Measurements from ENCODE around the gene CCDC57. TPM values are rescaled to one million over a fixed set of nuclear protein-coding genes. Genes with fewer than 3 reads are reported as not detected.

The CCDC57 gene
- total RNA-seq, 1 experiment from 2014 or later = 31.0 TPM

GRCh38 chr17:82258555-82258954 is 45.9 kb upstream of the CCDC57 start:
- Histone ChIP-seq H3K4me3 (ENCODE audit: low read depth, low read length) (no peak overlapping the region), H3K4me1 (no peaks in the 10 kb centered on the region), H3K36me3 (ENCODE audit: control insufficient read depth, insufficient read depth, low read length) (peaks cover 15% of the 10 kb centered on the region), H3K27me3 (replicated peaks; ENCODE audit: control insufficient read depth, insufficient read depth, low read length) (no peaks in the 10 kb centered on the region), H3K9me3 (no peaks in the 10 kb centered on the region; the same call in 1 of the 2 replicates)
- Mint-ChIP-seq H3K4me1 (ENCODE audit: low read depth, unreplicated experiment) (peaks cover 6% of the 10 kb centered on the region), H3K27me3 (ENCODE audit: insufficient read depth, unreplicated experiment) (no peaks in the 10 kb centered on the region), H3K9me3 (ENCODE audit: unreplicated experiment) (no peaks in the 10 kb centered on the region), H3K27ac (ENCODE audit: unreplicated experiment) (no peak overlapping the region), H3K4me3 (ENCODE audit: unreplicated experiment) (no peak overlapping the region), H3K36me3 (ENCODE audit: insufficient read depth, unreplicated experiment) (peaks cover 86% of the 10 kb centered on the region)
- no peak for DNase-seq
- no TSS peak for BruUV-seq (replicated peaks)
- intact Hi-C loops (cut with micrococcal nuclease; ENCODE audit: unreplicated experiment) = no loop called here
- CTCF ChIA-PET = interaction anchor here (1.4 kb wide), 1 partner anchor 52 kb away, joined by 3 read pairs; no protein-coding TSS in a partner anchor
- no peak for TF ChIP-seq CTCF (IDR thresholded peaks at IDR 0.05; ENCODE audit: insufficient read depth in 1 of 2, low read depth in 1 of 2, low read length in 1 of 2, severe bottlenecking in 1 of 2, unreplicated experiment in 1 of 2)
- POLR2A ChIA-PET = no interaction called here

GRCh38 chr17:82257473-82257872 is 44.8 kb upstream of the CCDC57 start:
- Mint-ChIP-seq H3K27me3 (ENCODE audit: insufficient read depth, unreplicated experiment) (no peaks in the 10 kb centered on the region), H3K4me3 (ENCODE audit: unreplicated experiment) (no peak overlapping the region), H3K4me1 (ENCODE audit: low read depth, unreplicated experiment) (peaks cover 6% of the 10 kb centered on the region), H3K27ac (ENCODE audit: unreplicated experiment) (no peak overlapping the region), H3K36me3 (ENCODE audit: insufficient read depth, unreplicated experiment) (peaks cover 86% of the 10 kb centered on the region), H3K9me3 (ENCODE audit: unreplicated experiment) (no peaks in the 10 kb centered on the region)
- TF ChIP-seq CTCF (IDR thresholded peaks at IDR 0.05; ENCODE audit: insufficient read depth in 1 of 2, low read depth in 1 of 2, low read length in 1 of 2, severe bottlenecking in 1 of 2, unreplicated experiment in 1 of 2) = no peak
- H3K36me3 ChIP-seq (ENCODE audit: control insufficient read depth, insufficient read depth, low read length) = peaks cover 20% of the 10 kb centered on the region
- no TSS peak for BruUV-seq (replicated peaks)
- H3K27me3 ChIP-seq (replicated peaks; ENCODE audit: control insufficient read depth, insufficient read depth, low read length) = no peaks in the 10 kb centered on the region
- peak in 1 of 2 experiments; percentile 59 for DNase-seq
- no peaks in the 10 kb centered on the region; the same call in 1 of the 2 replicates for H3K9me3 ChIP-seq
- H3K4me1 ChIP-seq = no peaks in the 10 kb centered on the region
- CTCF ChIA-PET = interaction anchor here (1.4 kb wide), 1 partner anchor 51 kb away, joined by 3 read pairs; no protein-coding TSS in a partner anchor
- POLR2A ChIA-PET = no interaction called here
- intact Hi-C loops (cut with micrococcal nuclease; ENCODE audit: unreplicated experiment) = no loop called here
- no peak overlapping the region for H3K4me3 ChIP-seq (ENCODE audit: low read depth, low read length)

GRCh38 chr17:82256242-82256885 is 43.7 kb upstream of the CCDC57 start:
- intact Hi-C loops (cut with micrococcal nuclease; ENCODE audit: unreplicated experiment) = no loop called here
- H3K27me3 Mint-ChIP-seq (ENCODE audit: insufficient read depth, unreplicated experiment) = no peaks in the 10 kb centered on the region
- POLR2A ChIA-PET = interaction anchor here (0.6 kb wide), 1 partner anchor 76 kb away, joined by 3 read pairs; no protein-coding TSS in a partner anchor
- no peak overlapping the region for H3K27ac Mint-ChIP-seq (ENCODE audit: unreplicated experiment)
- peaks cover 6% of the 10 kb centered on the region for H3K4me1 Mint-ChIP-seq (ENCODE audit: low read depth, unreplicated experiment)
- no peaks in the 10 kb centered on the region for H3K27me3 ChIP-seq (replicated peaks; ENCODE audit: control insufficient read depth, insufficient read depth, low read length)
- BruUV-seq (replicated peaks) = no TSS peak
- no peak for TF ChIP-seq CTCF (IDR thresholded peaks at IDR 0.05; ENCODE audit: insufficient read depth in 1 of 2, low read depth in 1 of 2, low read length in 1 of 2, severe bottlenecking in 1 of 2, unreplicated experiment in 1 of 2)
- peaks cover 86% of the 10 kb centered on the region for H3K36me3 Mint-ChIP-seq (ENCODE audit: insufficient read depth, unreplicated experiment)
- CTCF ChIA-PET = interaction anchor here (0.6 kb wide), 1 partner anchor 36 kb away, joined by 3 read pairs; no protein-coding TSS in a partner anchor
- H3K4me3 Mint-ChIP-seq (ENCODE audit: unreplicated experiment) = no peak overlapping the region
- no peaks in the 10 kb centered on the region for H3K4me1 ChIP-seq
- no peaks in the 10 kb centered on the region for H3K9me3 Mint-ChIP-seq (ENCODE audit: unreplicated experiment)
- H3K4me3 ChIP-seq (ENCODE audit: low read depth, low read length) = no peak overlapping the region
- no peak for DNase-seq
- H3K36me3 ChIP-seq (ENCODE audit: control insufficient read depth, insufficient read depth, low read length) = peaks cover 22% of the 10 kb centered on the region
- no peaks in the 10 kb centered on the region; the same call in 1 of the 2 replicates for H3K9me3 ChIP-seq
